Bone marrow (tissue), 2 donors: ENCODE data around the gene LIMCH1.

Experiments used
- DNase-seq, 2 donors: peaks; one replicate each; lab custom pipeline; 2025; lab: John Stamatoyannopoulos, UW

LIMCH1 gene

DNA sequence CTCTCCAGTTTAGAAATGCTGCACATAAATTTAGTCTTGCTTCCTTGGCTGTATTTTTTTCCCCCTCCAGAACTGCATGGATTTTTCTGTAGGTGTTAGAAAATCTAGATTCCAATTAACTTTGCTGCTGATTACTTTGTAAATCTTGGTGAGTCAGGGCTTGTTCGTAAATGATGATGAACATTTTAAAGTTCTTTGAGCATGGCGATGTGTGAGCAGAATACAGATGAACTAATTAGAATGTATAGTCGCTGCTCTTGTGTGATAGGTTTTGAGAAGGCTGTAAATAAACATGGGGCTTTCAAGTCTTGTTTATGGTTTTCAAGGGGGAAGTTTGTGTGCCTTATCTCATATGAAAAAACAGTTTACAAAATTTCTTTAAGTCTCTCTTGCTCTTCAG is 23.3 kb downstream of the LIMCH1 start:
- DNase-seq = no peak

DNA sequence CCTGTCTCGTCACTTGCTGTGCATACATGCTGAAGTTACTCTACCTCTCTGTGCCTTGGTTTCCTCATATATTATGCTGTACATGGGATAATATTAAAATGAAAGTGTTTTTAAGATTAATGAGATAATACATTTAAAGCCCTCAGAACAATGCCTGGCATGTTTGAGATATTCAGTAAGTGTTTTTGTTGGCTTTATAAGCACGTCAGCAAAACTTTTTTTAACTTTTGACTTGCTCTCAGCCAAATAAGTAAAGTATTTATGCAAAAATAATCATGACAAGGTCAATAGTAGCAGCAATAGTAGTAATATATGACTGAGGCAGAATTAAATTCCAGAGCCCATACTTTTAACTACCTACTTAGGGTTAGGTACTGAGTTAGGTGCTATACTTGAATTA is 29.2 kb downstream of the LIMCH1 start:
- no peak for DNase-seq

DNA sequence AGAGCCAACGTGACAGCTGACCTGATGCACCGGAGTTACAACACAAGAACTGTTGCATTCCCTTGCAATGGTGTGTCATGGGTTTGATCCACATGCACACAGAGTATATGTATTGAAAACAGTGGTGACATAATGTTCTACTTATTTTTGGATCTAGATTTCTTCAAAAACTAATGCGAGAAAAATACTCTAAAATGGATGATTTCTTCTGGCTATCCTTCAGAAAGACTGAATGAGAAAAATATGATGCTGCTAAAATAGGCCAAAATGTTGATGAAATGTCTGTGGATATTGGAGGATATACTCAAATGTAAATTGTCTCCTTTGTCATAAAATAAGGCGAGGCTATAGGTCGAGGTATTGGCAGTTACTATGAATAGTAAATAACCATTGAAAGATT is 30.4 kb downstream of the LIMCH1 start:
- DNase-seq = no peak

DNA sequence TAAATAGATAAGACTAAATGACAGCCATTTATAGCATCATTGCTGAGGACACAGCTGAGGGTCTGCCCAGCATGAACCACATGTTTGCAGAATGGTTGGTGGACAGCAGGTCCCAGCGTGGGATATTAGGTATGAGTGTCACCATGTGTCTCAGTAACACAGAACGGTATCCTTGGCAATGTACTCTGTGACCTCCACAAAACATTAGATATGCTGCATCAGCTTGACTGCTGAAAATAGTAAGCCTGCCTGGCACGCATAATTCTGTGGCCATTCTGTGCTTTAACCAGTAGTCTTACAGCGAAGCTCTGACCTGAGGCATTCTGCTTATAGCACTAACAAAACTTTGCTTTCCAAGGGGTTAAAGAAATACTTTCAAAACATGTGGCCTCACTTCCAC is 32.0 kb downstream of the LIMCH1 start:
- no peak for DNase-seq

DNA sequence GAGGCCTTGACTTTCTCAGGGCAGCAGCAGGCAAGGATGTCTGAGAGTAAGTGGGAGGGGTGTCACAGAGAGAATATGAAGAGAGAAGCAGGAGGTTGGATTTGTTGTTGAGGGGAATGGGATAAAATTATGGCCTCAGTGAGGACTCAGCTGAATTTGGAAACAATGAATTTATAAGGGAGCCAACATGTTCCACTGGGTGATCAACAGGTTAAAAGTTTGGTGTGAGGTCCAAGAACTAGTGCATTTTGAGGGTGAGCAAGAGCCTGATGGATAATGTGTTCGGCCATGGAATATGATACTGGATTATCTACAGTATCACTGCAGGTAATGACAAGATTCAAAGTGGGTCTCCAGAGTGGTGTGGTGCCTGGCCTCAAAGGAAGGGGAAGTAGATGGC is 33.5 kb downstream of the LIMCH1 start:
- DNase-seq = no peak

DNA sequence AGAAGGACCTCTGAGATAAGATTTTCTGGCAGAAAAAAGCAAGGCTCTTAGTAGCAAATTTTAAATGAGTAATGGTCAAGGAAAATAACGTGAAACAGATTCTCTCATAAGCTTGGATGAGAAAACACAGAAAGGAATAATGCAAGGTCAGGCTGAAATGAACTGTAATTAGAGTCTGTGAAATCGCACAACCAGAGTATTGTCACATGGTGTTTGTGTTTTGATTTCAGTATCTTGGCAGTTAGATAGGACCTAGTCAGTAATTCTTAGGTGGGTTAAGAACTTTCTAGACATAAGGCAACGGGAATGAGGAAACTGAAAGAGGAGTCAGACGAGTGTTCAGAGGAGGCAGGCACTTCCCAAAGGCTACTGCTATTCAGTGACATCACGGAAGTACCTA is 34.6 kb downstream of the LIMCH1 start:
- DNase-seq = no peak

DNA sequence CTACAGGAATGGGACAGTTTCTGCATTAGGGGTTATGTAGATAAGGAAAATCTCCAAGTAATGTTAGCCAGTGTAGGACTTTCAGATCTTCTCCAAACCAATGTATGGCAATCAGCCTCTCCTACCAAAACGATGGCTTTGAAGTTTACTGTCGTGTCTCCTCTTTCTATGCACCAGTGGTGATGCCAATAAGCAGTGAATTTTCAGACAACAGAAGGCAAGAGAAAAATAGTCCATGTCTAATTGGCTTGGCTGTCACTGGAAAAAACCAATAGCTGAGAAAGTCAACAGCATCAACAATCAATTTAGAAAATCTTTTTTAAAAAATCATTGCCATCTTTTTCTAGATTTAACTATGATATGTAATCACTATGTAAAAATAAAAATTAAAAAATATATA is 35.0 kb downstream of the LIMCH1 start:
- no peak for DNase-seq

DNA sequence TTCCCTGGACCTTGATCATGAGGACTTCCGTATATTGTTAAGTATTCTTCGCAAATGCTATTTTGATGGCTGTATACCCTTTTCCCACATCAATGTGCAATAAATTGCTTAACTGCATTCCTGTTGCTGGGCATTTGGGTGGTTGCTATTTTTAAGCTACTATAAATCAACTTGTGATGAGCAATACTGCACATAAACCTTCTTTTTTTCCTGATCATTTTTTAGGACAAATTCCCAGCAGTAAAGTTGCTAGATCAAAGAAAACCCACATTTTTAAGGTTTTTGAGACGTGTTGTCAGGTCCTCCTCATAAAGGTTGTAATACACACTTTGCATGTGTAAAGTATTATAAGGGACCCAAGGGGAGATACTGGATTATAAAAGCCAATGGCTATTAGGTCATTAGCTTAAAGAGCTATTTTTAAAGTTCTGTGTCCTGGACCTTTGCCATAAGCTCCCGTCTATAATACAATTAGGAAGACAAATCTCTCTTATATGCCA is 35.6 kb downstream of the LIMCH1 start:
- no peak for DNase-seq

DNA sequence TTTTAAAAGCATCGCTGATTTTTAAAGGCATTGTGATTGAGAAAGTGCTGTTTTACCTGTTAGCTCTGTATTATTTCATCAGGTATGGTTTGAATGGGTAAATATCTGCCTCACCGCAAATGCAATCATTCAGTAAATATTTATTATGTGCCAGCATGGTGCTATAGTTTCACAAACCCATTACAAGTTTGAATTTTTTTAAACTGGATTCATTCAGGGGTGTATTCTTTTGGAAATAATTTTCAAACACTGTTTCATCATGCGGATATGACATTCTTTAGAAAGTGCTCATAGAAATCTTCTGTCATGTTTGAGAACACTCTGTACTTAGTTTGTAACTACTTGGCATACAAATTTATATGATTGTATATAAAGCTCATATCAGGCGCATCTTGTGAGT is 37.2 kb downstream of the LIMCH1 start:
- DNase-seq = no peak

DNA sequence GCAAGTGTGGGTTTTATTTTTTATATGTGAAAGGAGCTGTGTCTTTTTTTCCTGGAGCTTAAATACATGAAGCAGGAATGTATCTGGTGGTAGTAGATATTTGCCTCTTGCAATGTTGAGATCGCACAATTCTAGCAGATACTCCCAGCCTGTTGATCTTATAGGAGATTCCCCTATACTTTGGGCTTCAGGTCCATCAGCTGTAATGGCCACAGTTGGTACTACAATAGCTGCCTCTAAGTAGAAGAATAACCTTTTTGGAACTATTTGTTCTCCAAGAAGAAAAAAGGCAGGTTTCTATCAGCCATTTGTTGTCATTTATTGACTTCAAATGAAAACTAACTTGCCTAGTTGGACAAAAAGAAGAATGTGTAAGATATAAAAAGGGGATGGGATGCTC is 37.7 kb downstream of the LIMCH1 start:
- DNase-seq = no peak

DNA sequence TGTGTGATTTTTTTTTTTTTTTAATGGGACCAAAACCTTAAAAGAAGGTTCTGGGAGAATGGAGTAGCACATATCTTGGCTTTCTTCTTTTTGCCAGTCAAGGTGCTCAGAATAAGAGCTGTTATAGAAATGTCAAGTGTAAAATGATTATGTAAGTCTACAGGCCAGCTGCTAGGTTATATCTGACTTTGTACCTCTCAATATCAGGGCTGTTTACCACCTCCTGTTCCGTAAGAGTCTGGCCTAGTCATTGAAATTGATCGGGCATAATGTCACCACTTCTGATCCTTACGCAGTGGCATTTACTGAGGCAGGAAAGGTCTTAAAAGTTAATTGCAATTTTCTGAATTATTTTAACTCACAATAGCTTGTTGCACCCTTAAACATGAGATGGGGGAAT is 41.1 kb downstream of the LIMCH1 start:
- no peak for DNase-seq

DNA sequence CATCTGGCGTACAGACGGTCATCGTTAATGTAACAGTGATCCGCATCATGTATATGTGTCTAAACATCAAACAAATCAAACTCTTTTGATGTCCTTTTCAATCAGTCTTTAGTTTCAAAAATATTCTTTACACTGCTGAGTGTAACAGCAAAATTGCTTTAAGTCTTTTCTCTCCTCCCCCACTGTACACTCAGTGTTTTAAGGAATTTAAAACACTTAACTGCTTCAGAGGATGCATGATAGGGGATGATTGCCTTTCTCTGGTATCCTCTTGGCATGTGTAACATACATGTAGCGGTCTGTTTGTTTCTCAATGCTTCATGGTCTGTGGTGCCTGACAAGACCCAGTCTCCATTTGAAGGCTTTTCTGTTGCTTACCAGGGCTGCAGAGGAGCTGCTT is 41.6 kb downstream of the LIMCH1 start:
- no peak for DNase-seq

DNA sequence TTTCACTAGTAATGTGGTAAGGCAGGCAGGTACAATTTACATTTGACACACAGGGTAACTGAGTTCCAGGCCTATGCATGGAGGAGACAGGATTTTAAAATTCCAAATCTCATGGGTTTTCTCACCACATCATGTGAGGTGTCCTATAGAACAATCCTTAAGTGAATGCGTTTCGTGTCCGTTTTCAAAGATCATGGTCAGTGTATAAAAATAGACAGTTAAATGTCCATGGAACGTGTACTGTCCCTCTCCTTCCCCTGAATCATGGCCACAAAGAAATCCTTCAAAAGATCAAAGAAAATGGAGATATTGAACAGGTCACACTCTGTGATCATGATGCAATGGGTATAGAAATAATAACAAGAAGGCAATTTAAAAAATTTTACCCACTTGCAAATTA is 42.0 kb downstream of the LIMCH1 start:
- no peak for DNase-seq

DNA sequence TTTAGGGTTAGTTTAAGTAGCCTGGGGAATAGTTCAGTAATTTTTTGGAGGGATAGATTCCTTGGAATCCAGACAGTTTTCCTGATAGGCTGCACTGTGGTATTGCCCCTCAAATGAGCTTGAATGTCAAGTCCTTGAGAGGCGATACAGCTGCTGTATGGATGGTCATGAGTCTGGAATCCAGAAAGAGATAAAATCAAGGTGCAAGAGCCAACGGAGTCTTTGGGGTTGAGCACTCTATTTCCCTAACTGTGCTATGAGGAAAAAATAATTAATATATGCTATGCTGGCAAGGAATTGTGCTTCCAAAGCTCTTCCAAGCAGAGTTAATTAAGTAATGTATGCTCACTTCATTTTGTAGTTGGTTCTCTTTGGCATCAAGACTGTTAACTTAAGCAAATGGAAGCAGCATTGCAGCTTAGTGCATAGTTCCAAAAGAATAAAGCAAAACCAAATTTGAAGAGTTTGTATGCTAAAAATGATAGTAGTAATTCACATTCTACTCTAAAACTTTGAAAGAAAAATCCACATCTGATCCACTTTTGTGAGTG is 48.8 kb downstream of the LIMCH1 start:
- DNase-seq = no peak

DNA sequence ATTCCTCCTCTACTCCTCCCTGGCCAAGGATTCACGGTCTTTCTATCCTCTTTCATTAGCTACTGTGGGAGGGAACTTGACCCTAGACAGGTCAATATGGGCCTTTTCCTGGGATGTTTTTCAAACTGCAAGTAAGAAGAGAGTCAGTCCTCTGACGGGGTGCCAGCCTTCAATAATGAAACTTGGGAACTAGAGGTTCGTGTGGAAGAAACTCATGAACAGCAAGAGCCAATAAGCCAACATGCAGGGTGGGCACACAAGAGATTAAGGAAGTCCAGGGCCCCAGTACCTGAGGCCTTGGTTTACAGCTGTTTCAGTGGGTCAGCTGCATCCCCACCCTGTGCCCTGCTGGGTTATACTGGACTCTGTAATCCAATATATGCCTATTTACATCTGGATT is 49.3 kb downstream of the LIMCH1 start:
- no peak for DNase-seq

DNA sequence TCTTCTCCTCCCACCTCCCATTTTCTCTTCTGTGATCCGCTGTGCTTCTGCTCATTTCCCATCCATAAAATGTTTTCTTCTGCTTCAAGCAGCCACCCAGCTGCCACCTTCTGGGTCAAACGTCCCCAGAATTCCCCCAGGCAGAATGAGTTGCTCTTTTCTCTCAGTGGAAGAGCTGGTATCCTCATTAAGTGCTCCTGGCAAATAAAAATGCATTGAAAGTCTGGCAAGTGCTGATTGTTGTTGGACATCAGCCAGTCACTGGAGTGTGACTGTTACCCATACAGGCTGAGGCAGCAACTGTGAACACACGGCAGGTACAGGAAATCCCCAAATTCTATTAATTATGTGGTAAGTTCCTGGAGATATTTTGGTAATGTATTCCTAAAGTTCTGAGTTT is 52.6 kb downstream of the LIMCH1 start:
- no peak for DNase-seq

DNA sequence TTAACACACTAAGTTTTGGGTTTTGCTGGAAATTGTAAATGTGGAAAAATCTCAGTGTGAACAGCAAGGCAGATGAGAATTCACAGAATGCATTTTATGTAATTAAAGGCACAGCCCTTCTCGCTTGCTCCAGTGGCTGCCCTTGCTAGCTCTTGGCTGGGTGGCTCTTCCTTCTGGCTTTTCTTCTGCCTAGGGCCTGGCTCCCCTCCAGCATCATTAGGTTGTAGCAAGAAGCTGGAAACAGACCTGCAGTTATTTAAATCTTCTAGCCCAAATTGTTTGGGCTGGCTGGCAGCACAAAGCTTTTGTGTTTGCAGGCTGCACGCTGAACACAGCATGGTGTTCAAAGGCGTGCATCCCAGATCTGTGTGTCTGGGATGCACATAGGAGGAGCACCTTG is 56.5 kb downstream of the LIMCH1 start:
- DNase-seq = no peak

DNA sequence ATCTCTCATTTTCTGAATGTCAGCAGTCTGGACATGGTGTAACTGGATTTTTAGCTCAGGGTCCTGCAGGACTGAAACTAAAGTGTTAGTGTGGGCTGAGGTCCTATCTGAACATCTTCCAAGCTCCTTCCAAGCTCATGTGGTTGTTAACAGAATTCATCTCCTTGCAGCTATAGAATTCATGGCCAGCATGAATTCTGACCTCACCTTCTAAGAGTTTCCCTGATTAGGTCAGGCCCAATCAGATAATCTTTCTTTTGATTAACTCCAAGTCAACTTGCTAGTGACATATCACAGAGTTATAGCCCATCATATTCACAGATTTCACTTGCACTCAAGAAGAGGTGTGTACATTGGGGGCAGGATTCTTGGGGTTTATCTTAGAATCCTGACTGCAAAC is 59.5 kb downstream of the LIMCH1 start:
- no peak for DNase-seq

DNA sequence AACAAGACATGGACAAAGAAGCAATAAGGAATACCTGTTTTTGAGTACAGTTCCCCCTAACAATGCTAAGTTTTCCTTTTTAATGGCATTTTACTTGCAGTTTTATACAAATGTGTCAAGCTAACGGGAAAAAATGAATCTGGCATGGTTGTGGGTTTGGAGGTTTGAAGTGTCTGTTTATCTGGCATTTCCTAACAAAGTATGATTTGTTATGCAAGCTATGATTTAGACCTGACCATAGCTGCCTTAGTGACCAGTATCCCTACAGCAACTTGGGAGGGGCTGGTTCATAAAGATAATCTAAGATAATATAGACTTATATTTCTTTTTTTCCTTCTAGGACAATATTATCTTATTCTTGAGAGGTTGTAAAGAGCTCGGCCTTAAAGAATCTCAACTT is 60.6 kb downstream of the LIMCH1 start:
- no peak for DNase-seq

DNA sequence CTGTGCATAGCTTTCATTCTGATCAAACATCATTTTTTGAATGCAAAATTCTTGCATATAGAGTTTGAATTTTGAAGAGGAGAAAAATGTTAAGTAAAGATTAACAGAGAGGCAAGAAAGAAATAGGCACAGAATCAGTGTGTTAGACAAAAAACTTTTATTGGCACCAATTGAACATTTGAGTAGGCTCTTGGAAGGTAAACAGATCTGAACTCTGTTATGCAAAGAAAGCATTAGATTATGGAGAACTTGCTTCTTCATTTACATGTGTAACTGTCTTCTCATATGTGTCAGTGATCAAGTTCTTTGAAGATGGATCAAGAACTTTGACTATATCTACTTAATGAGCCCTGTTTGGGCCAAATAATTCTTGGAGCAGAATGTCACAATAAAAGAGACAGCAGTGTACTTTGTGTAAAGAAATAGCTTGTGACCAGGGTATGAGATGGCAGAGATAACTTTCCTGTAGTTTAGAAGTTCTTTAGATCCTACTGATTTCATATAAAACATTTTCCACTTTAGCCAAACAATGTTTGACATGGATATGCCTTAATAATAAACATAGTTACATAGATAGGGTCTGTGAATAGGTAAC is 61.3 kb downstream of the LIMCH1 start:
- no peak for DNase-seq

DNA sequence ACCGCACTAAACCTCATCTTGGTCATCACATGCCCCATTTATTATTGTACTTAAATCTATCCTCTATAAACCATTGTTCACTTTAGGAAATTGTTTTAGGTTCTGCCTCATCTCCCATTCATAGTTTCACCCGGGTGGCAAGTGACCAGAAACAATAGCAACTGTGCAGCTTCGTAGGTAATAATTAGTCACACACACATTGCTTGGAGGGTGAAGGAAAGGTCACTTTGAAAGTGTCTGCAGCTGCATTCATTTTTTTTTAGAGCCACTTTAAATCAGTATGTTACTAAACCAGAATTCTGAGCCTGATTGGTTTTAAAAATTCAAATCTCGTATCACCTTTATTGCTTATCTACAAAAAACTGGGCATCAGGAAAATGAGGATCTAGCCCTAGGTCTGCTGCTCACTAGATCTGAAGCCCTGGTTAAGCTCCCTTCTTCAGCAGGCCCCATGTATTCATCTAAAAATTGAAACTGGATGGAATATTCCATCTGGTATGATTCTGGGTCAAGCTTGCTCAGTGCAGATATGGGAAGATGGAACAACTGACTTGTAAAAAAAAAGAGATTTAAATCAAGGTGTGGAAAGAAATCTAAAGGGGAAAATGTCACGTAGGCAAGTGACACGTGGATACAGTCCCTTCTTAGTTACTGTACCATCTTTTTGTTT is 62.4 kb downstream of the LIMCH1 start:
- DNase-seq = no peak

DNA sequence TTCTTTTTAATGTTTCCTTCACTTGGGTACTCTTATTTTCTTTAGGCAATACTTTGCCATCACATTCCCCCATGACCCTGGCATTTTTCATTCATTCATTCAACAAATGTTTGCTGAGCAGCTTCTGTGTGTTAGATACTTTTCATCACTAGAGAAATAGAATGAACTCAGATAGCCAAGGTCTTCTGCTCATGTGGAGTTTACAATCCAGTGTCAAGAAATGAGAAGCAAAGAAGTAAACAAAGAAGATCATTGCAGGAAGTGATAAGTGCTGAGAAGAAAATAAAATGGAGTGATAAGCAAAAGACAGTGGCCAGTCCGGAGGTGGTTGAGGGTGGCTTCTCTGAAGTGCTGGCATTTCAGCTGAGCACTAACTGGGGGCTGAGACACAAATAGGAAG is 63.1 kb downstream of the LIMCH1 start:
- no peak for DNase-seq

DNA sequence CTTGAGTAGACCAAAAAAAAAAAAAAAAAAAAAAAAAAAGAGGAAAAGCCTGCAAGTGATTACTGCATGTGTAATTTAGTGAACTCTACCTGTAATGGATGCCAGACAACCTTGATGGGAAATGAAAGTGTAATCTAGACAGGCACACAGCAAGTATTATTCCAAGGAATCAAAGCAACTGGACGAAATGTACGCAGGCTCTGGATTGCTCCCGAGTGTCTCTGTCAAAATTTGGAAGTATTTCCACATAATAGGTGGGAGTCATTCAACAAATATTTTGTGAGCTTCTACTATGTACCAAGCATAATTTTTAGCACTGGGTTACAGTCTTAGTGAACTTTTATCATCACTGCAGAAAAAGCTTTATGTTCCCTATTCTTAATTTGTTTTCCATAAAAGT is 64.2 kb downstream of the LIMCH1 start:
- no peak for DNase-seq
